H1 (cell line): ENCODE data around the gene TOGARAM1. TPM values are rescaled to one million over a fixed set of nuclear protein-coding genes. Genes with fewer than 3 reads are reported as not detected.

Source experiments
- CTCF ChIA-PET: fragments of 300-600 bp; sonication (Branson Sonifier 250); formaldehyde crosslinking; loops from one replicate; lab custom pipeline; 2021; ENCODE audit not compliant: partially characterized antibody; lab: Charles Lee
- POLR2A ChIA-PET: fragments of 300-600 bp; sonication (Branson Sonifier 250); formaldehyde crosslinking; loops from one replicate; lab custom pipeline; 2021; ENCODE audit warnings: inconsistent platforms; ENCODE audit not compliant: partially characterized antibody; lab: Charles Lee
- DNase-seq, 2 experiments: peaks; one replicate each; pipeline versions ENCODE4 v3.0.0 to v3.0.0-alpha.2; 2010 to 2022; ENCODE audit warnings: low spot score in 2 of 2, low read depth in 1 of 2, mixed read lengths in 1 of 2
- FAIRE-seq: peaks from 2 replicates; lab custom pipeline; 2011; peaks lifted over from hg19 to GRCh38; lab: Jason Lieb, UNC
- H2AFZ ChIP-seq: 2 replicates; pipeline ENCODE4 v1.8.1; 2012; ENCODE audit warnings: low read length, inconsistent platforms
- H2AK5ac ChIP-seq: 2 replicates; pipeline ENCODE4 v1.6.1; 2013; ENCODE audit warnings: low read depth, low read length
- H2BK120ac ChIP-seq: replicated peaks from 2 replicates; pipeline ENCODE3; 2013; ENCODE audit warnings: low read depth, low read length, inconsistent platforms
- H2BK12ac ChIP-seq: 2 replicates; pipeline ENCODE4 v1.6.1; 2013; ENCODE audit warnings: low read depth, low read length
- H2BK15ac ChIP-seq: 2 replicates; pipeline ENCODE4 v1.6.1; 2013; ENCODE audit warnings: low read length
- H2BK20ac ChIP-seq: 2 replicates; pipeline ENCODE4 v1.6.1; 2013; ENCODE audit warnings: low read length
- H2BK5ac ChIP-seq: 2 replicates; pipeline ENCODE4 v1.6.1; 2013; ENCODE audit warnings: low read depth, low read length
- H3K14ac ChIP-seq: 2 replicates; pipeline ENCODE4 v1.6.1; 2013; ENCODE audit warnings: inconsistent platforms; ENCODE audit not compliant: insufficient read length
- H3K18ac ChIP-seq: 2 replicates; pipeline ENCODE4 v1.6.1; 2013; ENCODE audit warnings: low read length; ENCODE audit errors: extremely low read depth
- H3K23ac ChIP-seq: 2 replicates; pipeline ENCODE4 v1.6.1; 2013; ENCODE audit warnings: inconsistent platforms; ENCODE audit not compliant: insufficient read length
- H3K23me2 ChIP-seq: 2 replicates; pipeline ENCODE4 v1.6.1; 2013; ENCODE audit warnings: low read depth, low read length
- H3K27ac ChIP-seq: 2 replicates; pipeline ENCODE4 v1.6.1; 2011; ENCODE audit warnings: low read depth, low read length, inconsistent platforms
- H3K27me3 ChIP-seq, 4 experiments: replicated peaks in 1 of 4; 1 replicate in 1 of 4; 2 replicates in 3 of 4; pipeline versions ENCODE4 v1.6.1 to v1.8.1; 2011 to 2013; ENCODE audit warnings: low read length in 3 of 4, mild to moderate bottlenecking in 3 of 4, inconsistent platforms in 2 of 4, mixed read lengths in 2 of 4, moderate library complexity in 1 of 4; ENCODE audit not compliant: control insufficient read depth in 3 of 4, insufficient read depth in 3 of 4; ENCODE audit errors: extremely low read depth in 1 of 4
- H3K36me3 ChIP-seq, 4 experiments: 2 replicates each; pipeline versions ENCODE4 v1.6.1 to v1.8.1; 2011 to 2013; ENCODE audit warnings: mild to moderate bottlenecking in 4 of 4, low read length in 3 of 4, moderate library complexity in 2 of 4, control low read depth in 1 of 4, inconsistent platforms in 1 of 4; ENCODE audit not compliant: insufficient read depth in 4 of 4, control insufficient read depth in 2 of 4
- H3K4ac ChIP-seq: replicated peaks from 2 replicates; pipeline ENCODE3; 2013; ENCODE audit warnings: low read length, low read depth, mixed read lengths, inconsistent platforms; ENCODE audit not compliant: insufficient read length
- H3K4me1 ChIP-seq, 4 experiments: replicated peaks in 1 of 4; 1 replicate in 1 of 4; 2 replicates in 3 of 4; pipeline versions ENCODE4 v1.6.1 to v1.8.1; 2011 to 2013; ENCODE audit warnings: low read length in 3 of 4, inconsistent platforms in 2 of 4, mixed read lengths in 1 of 4; ENCODE audit not compliant: insufficient read depth in 4 of 4, control insufficient read depth in 3 of 4
- H3K4me2 ChIP-seq, 2 experiments: 2 replicates each; pipeline versions ENCODE4 v1.6.1 to v1.8.1; 2011 to 2013; ENCODE audit warnings: low read depth in 2 of 2, low read length in 2 of 2, control low read depth in 1 of 2, inconsistent platforms in 1 of 2, mild to moderate bottlenecking in 1 of 2; ENCODE audit not compliant: insufficient read depth in 1 of 2
- H3K4me3 ChIP-seq, 4 experiments: fragments of 200-600, 300-600 bp in 1 of 4; sonication (generic), shearing (Covaris generic), sonication (Bioruptor Twin) in 1 of 4; 2 replicates each; pipeline versions ENCODE4 v1.5.1 to v1.8.1; 2011 to 2016; ENCODE audit warnings: low read length in 4 of 4, low read depth in 3 of 4, control low read depth in 2 of 4, inconsistent platforms in 2 of 4, mild to moderate bottlenecking in 2 of 4, mixed read lengths in 1 of 4, moderate library complexity in 1 of 4; ENCODE audit not compliant: insufficient read depth in 2 of 4; ENCODE audit errors: extremely low read depth in 1 of 4
- H3K56ac ChIP-seq: replicated peaks from 2 replicates; pipeline ENCODE3; 2013; ENCODE audit warnings: low read depth, mild to moderate bottlenecking, mixed read lengths, low read length, inconsistent platforms; ENCODE audit not compliant: insufficient read length
- H3K79me1 ChIP-seq: 2 replicates; pipeline ENCODE4 v1.6.1; 2013; ENCODE audit warnings: low read depth, low read length, control low read depth
- H3K79me2 ChIP-seq, 2 experiments: 2 replicates each; pipeline versions ENCODE4 v1.6.1 to v1.8.1; 2012 to 2013; ENCODE audit warnings: low read length in 2 of 2, mild to moderate bottlenecking in 2 of 2, inconsistent platforms in 1 of 2; ENCODE audit not compliant: insufficient read depth in 2 of 2, control insufficient read depth in 1 of 2
- H3K9ac ChIP-seq, 4 experiments: replicated peaks in 1 of 4; 1 replicate in 1 of 4; 2 replicates in 3 of 4; pipeline versions ENCODE4 v1.6.1 to v1.8.1; 2011 to 2013; ENCODE audit warnings: low read depth in 3 of 4, low read length in 3 of 4, control low read depth in 2 of 4, mild to moderate bottlenecking in 2 of 4, moderate library complexity in 2 of 4, inconsistent platforms in 1 of 4; ENCODE audit errors: extremely low read depth in 1 of 4
- H3K9me3 ChIP-seq, 2 experiments: 2 replicates each; pipeline versions ENCODE4 v1.6.1 to v1.8.1; 2012 to 2013; ENCODE audit warnings: mild to moderate bottlenecking in 2 of 2, moderate library complexity in 2 of 2, control low read depth in 1 of 2, inconsistent platforms in 1 of 2, low read depth in 1 of 2, low read length in 1 of 2, mixed read lengths in 1 of 2; ENCODE audit not compliant: insufficient read depth in 2 of 2
- H4K20me1 ChIP-seq, 2 experiments: replicated peaks in 1 of 2; 2 replicates each; pipeline versions ENCODE3 to v1.8.1; 2011 to 2013; ENCODE audit warnings: inconsistent platforms in 2 of 2, low read length in 2 of 2, mild to moderate bottlenecking in 1 of 2; ENCODE audit not compliant: insufficient read depth in 2 of 2, control insufficient read depth in 1 of 2
- H4K5ac ChIP-seq: 2 replicates; pipeline ENCODE4 v1.6.1; 2013; ENCODE audit warnings: low read length, low read depth, mixed read lengths, inconsistent platforms; ENCODE audit not compliant: insufficient read length
- H4K8ac ChIP-seq: 2 replicates; pipeline ENCODE4 v1.8.0; 2013; ENCODE audit warnings: mild to moderate bottlenecking, moderate library complexity, low read length, inconsistent platforms; ENCODE audit not compliant: insufficient read depth; ENCODE audit errors: extremely low read depth
- H4K91ac ChIP-seq: replicated peaks from 2 replicates; pipeline ENCODE3; 2013; ENCODE audit warnings: low read length, mixed read lengths, inconsistent platforms; ENCODE audit not compliant: insufficient read length
- BACH1 ChIP-seq: IDR thresholded peaks from 2 replicates; pipeline ENCODE4 v1.6.1; 2012; ENCODE audit warnings: low read length, improper control_type of control experiment
- BRCA1 ChIP-seq: IDR thresholded peaks from 2 replicates; pipeline ENCODE4 v1.6.1; 2012; ENCODE audit warnings: low read depth, low read length, improper control_type of control experiment
- CHD1 ChIP-seq: IDR thresholded peaks from 2 replicates; pipeline ENCODE4 v1.6.1; 2012; ENCODE audit warnings: low read depth, low read length, improper control_type of control experiment
- CHD2 ChIP-seq: IDR thresholded peaks from 2 replicates; pipeline ENCODE4 v1.6.1; 2012; ENCODE audit warnings: low read length, improper control_type of control experiment
- CREB1 ChIP-seq: IDR thresholded peaks from 2 replicates; pipeline ENCODE4 v1.6.1; 2012; ENCODE audit warnings: inconsistent platforms
- CTCF ChIP-seq, 3 experiments: IDR thresholded peaks; 1 replicate in 2 of 3; 2 replicates in 1 of 3; pipeline versions ENCODE4 v1.5.1 to v1.6.1; 2011; ENCODE audit warnings: low read length in 3 of 3, mild to moderate bottlenecking in 3 of 3, inconsistent platforms in 2 of 3, low read depth in 1 of 3, moderate library complexity in 1 of 3; ENCODE audit not compliant: insufficient read depth in 1 of 3; ENCODE audit errors: control extremely low read depth in 1 of 3
- GTF2F1 ChIP-seq: IDR thresholded peaks from 2 replicates; pipeline ENCODE4 v1.6.1; 2012; ENCODE audit warnings: low read depth, low read length, improper control_type of control experiment, borderline replicate concordance
- SAP30 ChIP-seq: fragments of 300-600 bp; sonication (generic); IDR thresholded peaks from 2 replicates; pipeline ENCODE4 v1.7.1; 2012; ENCODE audit warnings: low read length, moderate library complexity, mild to moderate bottlenecking, inconsistent platforms; ENCODE audit not compliant: insufficient read depth, insufficient replicate concordance
- SIN3A ChIP-seq, 2 experiments: IDR thresholded peaks in 1 of 2; conservative IDR thresholded peaks in 1 of 2; 2 replicates each; pipeline ENCODE4 v1.6.1; 2011 to 2012; ENCODE audit warnings: low read length in 2 of 2, improper control_type of control experiment in 1 of 2, low read depth in 1 of 2, mild to moderate bottlenecking in 1 of 2
- SUZ12 ChIP-seq: fragments of 200-600 bp; sonication (generic); IDR thresholded peaks from 2 replicates; pipeline ENCODE4 v1.6.1; 2012; ENCODE audit warnings: mild to moderate bottlenecking, inconsistent platforms, low read length, moderate library complexity, mixed read lengths
- YY1 ChIP-seq: IDR thresholded peaks from 2 replicates; pipeline ENCODE4 v1.6.1; 2011; ENCODE audit warnings: low read depth, mild to moderate bottlenecking, low read length
- ZNF274 ChIP-seq: IDR thresholded peaks from 2 replicates; pipeline ENCODE4 v1.7.0; 2012; ENCODE audit warnings: low read length, borderline replicate concordance; ENCODE audit errors: extremely low read depth
- WGBS, 2 experiments: shearing (Covaris generic) in 1 of 2; methylation state at CpG; one replicate each; pipeline versions ENCODE4 v1.1.6 to v1.1.7; 2013 to 2015; ENCODE audit warnings: low lambda C conversion rate in 2 of 2, mixed read lengths in 2 of 2, inconsistent platforms in 1 of 2, low coverage in 1 of 2, missing lambda C conversion rate in 1 of 2; ENCODE audit not compliant: insufficient replicate concordance in 2 of 2, insufficient coverage in 1 of 2, insufficient read length in 1 of 2; ENCODE audit errors: extremely low coverage in 1 of 2, missing lambda C conversion rate in 1 of 2; 5-methylcytosine and 5-hydroxymethylcytosine counted together
- polyA plus RNA-seq, 7 experiments: library from polyadenylated mRNA; depleted of rRNA in 3 of 7; stranded (reverse) in 5 of 7; unstranded in 2 of 7; fragments of >200 nt in 5 of 7; fragments of 200-250 nt in 2 of 7; gene quantifications; 1 replicate in 5 of 7; 2 replicates in 1 of 7; 4 replicates in 1 of 7; pipeline versions ENCODE4 v1.2.1 to v1.2.3, GENCODE V29; 2011 to 2013; ENCODE audit warnings: missing spikeins in 2 of 7, mixed read lengths in 2 of 7
- total RNA-seq: library from RNA; stranded (reverse); fragmentation: NEBNext Ultra II Directional; extraction: Animal tissue kit (Norgen Biotek cat#: 25700); gene quantifications from 2 replicates; pipeline ENCODE4 v1.2.1, GENCODE V29; 2021

Gene TOGARAM1
- total and polyA plus RNA-seq, 2 of the 8 experiments (the other 6 are each of a cell fraction or from before 2014, with no cell fraction given) = 2.5 to 6.8 TPM

GRCh38 chr14:45065956-45066355 is 104.0 kb downstream of the TOGARAM1 start:
- Histone ChIP-seq H3K23me2 (no peaks in the 10 kb centered on the region), H3K9ac (no peak overlapping the region), H3K23ac (no peak overlapping the region), H3K36me3 (no peaks in the 10 kb centered on the region; a peak in 1 of 8 replicates), H4K91ac (no peak overlapping the region), H3K27ac (no peak overlapping the region), H3K9me3 (no peaks in the 10 kb centered on the region), H3K4me1 (no peaks in the 10 kb centered on the region), H3K18ac (no peak overlapping the region), H3K79me1 (peaks cover 3% of the 10 kb centered on the region; the same call in 1 of the 2 replicates), H3K79me2 (no peaks in the 10 kb centered on the region), H4K5ac (no peak overlapping the region), H3K56ac (no peak overlapping the region), H4K8ac (no peak overlapping the region), H2AK5ac (no peak overlapping the region), H3K27me3 (no peaks in the 10 kb centered on the region), H2AFZ (no peak overlapping the region), H3K4me2 (no peak overlapping the region), H3K14ac (no peak overlapping the region), H3K4me3 (no peak overlapping the region), H2BK15ac (no peak overlapping the region), H4K20me1 (no peaks in the 10 kb centered on the region), H2BK5ac (no peak overlapping the region), H2BK12ac (no peak overlapping the region), H2BK120ac (no peak overlapping the region), H3K4ac (no peak overlapping the region), H2BK20ac (no peak overlapping the region)
- ChIA-PET POLR2A (interaction anchor here (0.9 kb wide), 1 partner anchor 169 kb away, joined by 4 read pairs; a partner anchor contains a TSS), CTCF (interaction anchor here (0.5 to 2.2 kb wide), 2 partner anchors 81 to 152 kb away, joined by 3 to 6 read pairs; no protein-coding TSS in a partner anchor)
- FAIRE-seq (no peak), DNase-seq (no peak)
- 91% methylated on average over 2 of the region's 2 CpGs; no CpG with 5 or more reads in 1 of the 2 experiments for WGBS, 2 experiments
- TF ChIP-seq GTF2F1 (no peak), ZNF274 (no peak), BACH1 (no peak), CREB1 (no peak), CHD2 (no peak), SIN3A (conservative IDR thresholded peaks at IDR 0.05 in 1 of 2, IDR thresholded peaks at IDR 0.05 in 1 of 2; ENCODE audit: low read depth in 1 of 2, low read length in 2 of 2) (no peak), CHD1 (no peak), YY1 (no peak), CTCF (IDR thresholded peaks at IDR 0.05; ENCODE audit: control extremely low read depth in 1 of 3, insufficient read depth in 1 of 3, low read depth in 1 of 3, low read length in 3 of 3) (no peak), SUZ12 (no peak), BRCA1 (no peak), SAP30 (no peak)
